ENCODE data around the gene MAPKAP1.

MAPKAP1 gene

DNA sequence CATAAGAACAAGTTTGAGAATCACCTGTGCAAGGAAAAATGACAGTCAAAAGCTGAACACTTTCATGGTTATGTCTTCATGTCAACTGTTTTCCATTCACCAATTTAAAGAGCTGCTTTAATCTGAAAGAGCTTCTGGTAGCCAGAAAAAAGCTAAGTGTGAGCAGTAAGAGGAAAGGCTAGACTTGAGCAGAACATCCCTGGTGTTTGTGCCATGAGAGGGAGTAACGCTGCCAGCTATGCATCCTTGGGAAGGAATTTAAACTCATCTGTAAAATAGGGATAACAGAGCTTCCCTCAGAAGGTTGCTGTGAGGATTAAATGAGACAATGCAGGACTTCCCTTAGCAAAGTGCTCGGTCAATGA lies 193.7 kb downstream of the MAPKAP1 start:
- DNase-seq (ENCODE audit: low read depth): no peak

DNA sequence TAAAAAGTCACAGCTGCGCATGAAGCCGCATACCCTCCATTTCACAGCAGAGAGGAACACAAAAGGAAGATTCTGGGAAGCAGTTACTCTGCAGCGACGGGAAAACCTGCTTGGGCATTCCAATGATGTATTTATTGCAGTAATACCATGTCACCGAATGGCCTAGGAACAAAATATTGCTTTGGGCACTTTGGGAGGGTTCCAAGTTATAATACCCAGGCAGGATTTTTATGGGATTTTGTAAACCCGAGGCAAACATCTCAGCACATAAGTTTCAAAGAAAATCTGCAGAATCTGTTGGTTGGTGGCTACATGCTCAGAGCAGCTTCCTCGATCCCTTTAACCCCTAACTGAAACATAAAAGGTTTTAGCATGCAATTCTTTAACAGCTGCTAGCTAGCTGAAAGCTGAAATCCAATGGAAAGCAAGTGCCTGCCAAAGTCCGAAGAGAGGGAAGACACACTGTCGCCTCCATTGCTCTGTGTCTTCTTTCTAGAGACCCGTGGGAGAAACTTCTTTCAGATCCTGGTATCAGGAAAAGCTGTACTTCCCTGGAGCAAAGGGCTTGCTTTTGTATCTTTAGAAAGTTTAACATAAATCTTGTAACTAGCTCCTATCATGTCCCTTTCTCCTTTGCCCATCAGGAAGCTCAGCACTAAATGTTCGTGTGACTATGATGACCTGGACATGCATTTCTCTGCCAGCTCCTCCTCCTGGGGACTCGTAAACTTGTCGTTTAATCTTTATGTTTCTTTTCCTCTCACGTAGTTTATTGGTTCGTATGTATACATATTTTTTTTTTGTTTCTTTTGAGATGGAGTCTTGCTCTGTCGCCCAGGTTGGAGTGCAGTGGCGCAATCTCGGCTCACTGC lies 195.0 kb downstream of the MAPKAP1 start:
- DNase-seq (ENCODE audit: low read depth): no peak

GRCh38 chr9:125510980-125511379 lies 196.0 kb downstream of the MAPKAP1 start:
- no peak for DNase-seq (ENCODE audit: low read depth)

GRCh38 chr9:125509476-125509875 lies 197.5 kb downstream of the MAPKAP1 start:
- no peak for DNase-seq (ENCODE audit: low read depth)

GRCh38 chr9:125508249-125508648 lies 198.8 kb downstream of the MAPKAP1 start:
- DNase-seq (ENCODE audit: low read depth): no peak

DNA sequence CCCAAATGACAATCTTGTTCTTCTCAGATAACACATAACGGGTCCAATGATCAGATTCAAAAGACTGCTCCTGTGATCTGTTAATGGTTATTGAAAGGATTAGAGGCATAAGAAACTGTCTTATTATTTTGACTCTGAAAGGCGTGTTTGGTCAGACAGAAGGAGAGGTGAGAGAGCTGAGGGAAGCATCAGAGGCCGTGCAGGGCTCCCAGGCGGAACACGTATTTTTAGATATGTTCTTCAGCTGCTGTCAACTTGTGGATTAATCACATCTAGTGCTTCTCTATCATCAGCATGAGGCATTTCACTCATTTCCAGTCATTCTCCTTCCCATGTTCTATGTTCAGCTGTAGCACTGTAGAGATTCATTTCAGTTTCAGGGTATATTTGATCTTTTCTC lies 199.8 kb downstream of the MAPKAP1 start:
- no peak for DNase-seq (ENCODE audit: low read depth)

- no peak for DNase-seq (ENCODE audit: low read depth)
These were observed 201.0 kb downstream of the MAPKAP1 start for GRCh38 chr9:125505988-125506438.

- no peak for DNase-seq (ENCODE audit: low read depth)
These were observed 202.4 kb downstream of the MAPKAP1 start for GRCh38 chr9:125504616-125505015.

DNA sequence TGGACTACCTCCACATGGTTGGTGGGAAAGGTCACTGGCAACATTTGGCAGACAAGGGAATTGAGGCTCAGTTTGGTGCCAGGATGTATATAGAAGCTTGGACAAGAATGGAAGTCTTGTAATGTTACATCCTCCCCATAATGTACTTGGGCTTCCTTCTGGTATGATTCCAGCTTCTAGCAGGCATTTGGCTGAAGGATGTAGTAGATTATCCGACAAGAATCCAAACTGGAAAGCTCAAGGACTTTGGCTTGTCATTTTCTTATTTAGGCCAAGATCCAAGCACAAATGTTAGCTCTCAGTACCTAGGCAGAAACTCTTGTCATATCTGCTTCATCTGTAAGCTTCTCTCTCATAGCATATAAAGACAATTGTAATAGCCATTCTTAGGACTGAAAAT lies 209.1 kb downstream of the MAPKAP1 start:
- DNase-seq (ENCODE audit: low read depth): no peak

GRCh38 chr9:125497478-125497877 lies 209.5 kb downstream of the MAPKAP1 start:
- no peak for DNase-seq (ENCODE audit: low read depth)

- DNase-seq (ENCODE audit: low read depth): no peak
These were observed 210.6 kb downstream of the MAPKAP1 start for GRCh38 chr9:125496313-125496834.

DNA sequence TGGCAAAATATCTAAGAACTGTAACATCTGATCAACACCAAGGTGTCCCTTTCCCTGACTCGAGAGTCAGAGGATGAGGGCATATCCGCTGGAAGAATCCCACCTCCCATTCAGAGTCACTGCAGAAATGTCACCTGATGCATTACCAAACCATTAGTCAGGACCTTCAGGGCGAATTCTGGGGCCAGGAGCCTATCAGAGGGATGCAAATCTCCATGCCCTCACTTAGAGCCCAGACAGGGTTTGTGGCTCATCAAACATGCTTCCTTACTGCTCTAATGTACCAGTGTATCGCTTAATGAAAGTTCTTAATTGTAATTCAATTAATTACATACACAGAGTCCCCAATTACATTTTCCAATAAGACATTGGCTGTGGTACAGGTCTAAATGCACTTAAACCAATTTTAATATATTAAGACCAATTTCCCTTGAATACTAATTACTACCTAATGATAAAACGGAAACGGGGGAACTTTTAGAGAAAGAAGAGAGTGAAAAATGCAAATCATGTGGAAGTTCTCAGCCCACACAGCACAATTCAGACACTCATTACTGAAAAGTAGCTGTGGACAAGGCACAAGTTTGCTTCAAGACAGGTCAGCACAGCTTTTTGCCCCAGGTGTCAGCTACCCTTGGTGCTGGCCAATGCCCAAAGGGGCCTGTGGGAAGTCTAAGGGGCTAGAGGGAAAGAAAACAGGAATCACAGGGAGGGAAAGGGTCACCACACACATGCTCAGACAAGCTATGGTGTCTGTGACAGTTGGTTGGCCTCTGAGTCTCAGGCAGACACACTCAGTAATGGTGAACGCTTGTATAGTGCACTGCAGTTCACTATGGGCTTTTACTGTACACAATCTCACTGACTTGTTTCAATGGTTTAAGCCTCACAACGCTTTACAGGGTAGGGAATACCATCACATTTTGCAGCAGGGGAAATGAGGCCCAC lies 211.6 kb downstream of the MAPKAP1 start:
- DNase-seq (ENCODE audit: low read depth): no peak

- DNase-seq (ENCODE audit: low read depth): no peak
These were observed 212.4 kb downstream of the MAPKAP1 start for GRCh38 chr9:125494653-125494915.

- DNase-seq (ENCODE audit: low read depth): no peak
These were observed 212.9 kb downstream of the MAPKAP1 start for GRCh38 chr9:125493881-125494652.

- DNase-seq (ENCODE audit: low read depth): no peak
These were observed 213.6 kb downstream of the MAPKAP1 start for GRCh38 chr9:125493384-125493783.

GRCh38 chr9:125492719-125493118 lies 214.3 kb downstream of the MAPKAP1 start:
- DNase-seq (ENCODE audit: low read depth): no peak

DNA sequence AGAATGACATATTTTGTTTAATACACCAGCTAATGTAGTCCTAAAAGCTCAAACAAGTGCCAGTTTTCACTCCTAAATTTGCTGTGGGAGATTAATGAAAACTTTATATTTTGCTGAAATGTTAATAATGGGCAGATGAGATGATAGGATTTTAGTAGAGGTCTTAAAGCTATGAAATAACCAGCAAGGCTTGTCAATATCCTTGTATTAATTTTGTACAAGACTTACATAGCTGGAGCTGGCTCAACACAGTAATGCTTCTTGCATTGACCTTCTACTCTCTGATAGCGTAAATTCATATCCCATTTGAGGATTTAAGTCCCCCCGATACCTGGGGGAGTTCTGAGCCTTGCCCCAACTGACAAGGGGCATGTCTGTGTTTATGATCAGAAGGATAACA lies 219.2 kb downstream of the MAPKAP1 start:
- DNase-seq (ENCODE audit: low read depth): no peak

DNA sequence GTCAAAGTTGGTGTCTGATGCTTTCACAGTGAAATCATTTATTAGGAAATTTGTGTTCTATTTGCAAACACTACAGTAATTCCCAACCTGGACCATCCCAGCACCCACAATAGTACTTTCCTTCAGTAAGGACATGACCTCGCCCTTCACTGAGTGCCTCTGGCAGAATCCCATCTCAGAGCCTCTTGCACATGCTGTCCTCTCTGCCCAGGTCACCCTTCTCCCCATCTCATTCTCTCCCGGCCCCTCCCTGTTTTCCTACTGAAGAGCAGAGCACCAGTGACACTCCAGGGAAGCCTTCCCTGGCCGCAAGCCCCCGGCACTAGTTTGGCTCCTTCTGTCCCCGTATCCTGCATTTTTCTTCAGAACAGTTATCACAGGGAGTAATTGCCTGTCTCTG lies 220.4 kb downstream of the MAPKAP1 start:
- DNase-seq (ENCODE audit: low read depth): no peak

GRCh38 chr9:125486152-125486508 lies 220.9 kb downstream of the MAPKAP1 start:
- DNase-seq (ENCODE audit: low read depth): no peak

DNA sequence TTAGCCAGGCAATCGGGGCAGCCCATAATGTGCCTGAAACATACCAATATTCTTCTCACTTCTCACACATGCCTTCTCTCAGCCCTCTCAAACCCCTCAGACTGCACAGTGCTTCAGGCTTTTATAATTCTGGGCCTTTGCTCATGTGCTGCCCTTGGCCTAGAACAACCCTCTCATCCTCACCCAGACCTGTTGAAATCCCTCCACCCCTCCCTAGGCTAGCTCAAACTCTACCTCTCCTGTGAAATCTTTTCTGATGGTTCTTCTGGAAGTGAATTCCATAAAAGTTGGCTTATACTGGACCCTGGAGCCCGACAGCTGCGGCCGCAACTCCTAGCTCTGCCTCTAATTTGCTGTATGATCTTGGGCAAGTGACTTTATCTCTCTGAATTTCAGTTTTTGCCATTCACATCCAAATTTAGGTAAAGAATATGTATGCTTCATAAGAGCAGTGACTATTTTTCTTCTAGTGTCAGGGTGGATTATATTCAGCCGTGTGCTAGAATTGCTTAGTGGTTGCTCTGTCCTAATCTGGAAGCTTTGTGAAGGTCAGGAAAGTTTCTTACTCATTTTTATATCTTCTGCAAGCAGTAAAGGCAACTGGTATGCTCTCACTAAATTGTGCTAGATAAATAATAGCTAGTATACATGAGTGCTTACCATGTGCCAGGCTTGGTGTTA lies 221.4 kb downstream of the MAPKAP1 start:
- no peak for DNase-seq (ENCODE audit: low read depth)

Data from stimulated activated CD8-positive, alpha-beta memory T cell treated with anti-CD3 and anti-CD28 coated beads, Interleukin-12 subunit alpha, Interleukin-12 subunit beta, amount 100 ng/mL, for 4 hours (primary cell).